Measurements from ENCODE around the gene PPIC.
"Not testable (repeated sequence)": the region's sequence is repeated elsewhere in the genome, so short reads cannot be mapped to it uniquely, and the experiment has no call there.

PPIC gene

DNA sequence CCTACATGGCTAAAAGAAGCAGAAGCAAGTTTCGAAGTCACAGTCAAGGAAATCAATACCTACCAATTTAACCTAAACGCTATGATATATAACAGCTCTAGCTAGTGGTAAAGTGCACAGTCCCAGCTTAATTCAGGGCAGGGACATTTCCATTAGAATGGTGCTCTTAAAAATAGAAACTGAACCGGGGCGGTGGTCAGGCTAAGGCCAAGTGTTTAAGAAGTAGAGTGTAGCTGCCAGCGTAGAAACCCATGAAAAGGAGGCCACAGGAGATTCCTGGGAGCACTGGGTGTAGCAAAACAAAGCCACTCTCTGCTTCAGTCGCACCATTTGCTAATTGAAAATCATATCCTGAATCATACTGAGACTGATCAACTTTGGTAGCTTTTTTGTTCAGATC, 28.8 kb downstream of the PPIC start:
- no peak for DNase-seq (ENCODE audit: low read depth in 2 of 2)

- no peak for DNase-seq (ENCODE audit: low read depth in 2 of 2)
Observed at GRCh38 chr5:123007182-123007581, 29.3 kb downstream of the PPIC start.

DNA sequence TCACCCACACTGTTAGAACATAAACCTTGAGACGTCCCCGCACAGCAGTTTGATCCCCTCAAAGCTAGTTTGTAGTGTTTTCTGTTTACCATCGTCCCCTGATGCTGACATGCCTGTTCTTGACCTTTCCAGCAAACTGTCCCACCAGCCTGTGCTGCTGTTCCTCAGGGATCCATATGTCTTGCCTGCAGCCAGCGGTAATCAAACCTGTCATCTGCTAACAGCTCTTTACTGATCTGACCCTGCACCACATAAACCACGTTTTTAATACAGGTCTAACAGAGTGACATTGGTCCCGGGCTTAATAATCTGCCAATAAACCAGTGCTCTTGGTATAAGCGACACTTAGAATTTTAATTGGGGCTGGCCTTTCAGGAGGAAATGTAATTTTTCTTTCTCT, 34.7 kb downstream of the PPIC start:
- DNase-seq (ENCODE audit: low read depth in 2 of 2), result no peak

GRCh38 chr5:123000731-123001130, 35.8 kb downstream of the PPIC start:
- no peak for DNase-seq (ENCODE audit: low read depth in 2 of 2)

DNA sequence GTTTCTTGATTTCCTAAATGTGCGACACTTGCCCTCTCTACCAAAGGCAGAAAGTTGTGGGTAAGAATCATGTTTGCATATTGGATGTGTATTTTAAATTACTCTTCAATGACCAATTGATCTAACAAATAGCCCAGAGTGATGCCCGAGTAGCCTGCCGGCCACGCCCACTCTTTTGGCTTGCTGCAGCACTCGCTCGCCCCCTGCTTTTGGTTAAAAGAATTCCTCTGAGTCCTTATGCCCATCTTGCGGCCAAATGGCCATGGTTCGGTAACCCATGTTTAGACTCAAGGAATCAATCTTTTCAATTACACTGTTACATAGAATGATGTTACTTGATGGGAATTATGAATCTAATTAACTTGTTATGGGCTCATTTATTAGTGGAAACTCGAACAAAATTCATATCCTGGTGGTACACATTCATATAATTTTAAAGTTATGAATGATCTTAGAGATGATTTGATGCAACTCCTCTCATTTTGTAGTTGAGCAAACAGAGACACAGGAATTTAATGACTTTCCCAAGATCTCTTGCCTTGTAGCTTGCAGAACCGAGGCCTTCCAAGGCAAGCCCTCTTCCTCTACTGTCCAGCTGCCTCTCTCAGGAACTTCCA, 36.5 kb downstream of the PPIC start:
- peak; percentile 4 to 5 for DNase-seq (ENCODE audit: low read depth in 2 of 2)

DNA sequence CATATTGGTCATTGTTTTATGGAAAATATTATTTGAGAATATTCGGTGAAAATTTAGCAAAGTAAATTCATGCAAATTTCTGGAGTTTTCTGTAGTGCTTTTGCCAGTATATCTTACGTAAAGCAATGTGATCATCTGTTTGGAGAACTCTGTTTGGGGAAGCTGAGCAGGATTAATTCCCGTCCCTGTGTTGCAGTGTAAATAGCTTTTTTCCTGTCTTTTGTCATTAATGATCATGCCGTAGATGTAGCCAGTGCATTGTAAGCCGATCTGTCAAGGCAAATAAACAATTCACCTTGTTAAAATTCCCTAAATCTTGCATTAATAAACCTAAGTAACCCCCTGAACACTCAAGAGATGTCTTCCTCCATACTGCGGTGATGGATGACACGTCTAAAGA, 39.2 kb downstream of the PPIC start:
- DNase-seq (ENCODE audit: low read depth in 2 of 2), result no peak

DNA sequence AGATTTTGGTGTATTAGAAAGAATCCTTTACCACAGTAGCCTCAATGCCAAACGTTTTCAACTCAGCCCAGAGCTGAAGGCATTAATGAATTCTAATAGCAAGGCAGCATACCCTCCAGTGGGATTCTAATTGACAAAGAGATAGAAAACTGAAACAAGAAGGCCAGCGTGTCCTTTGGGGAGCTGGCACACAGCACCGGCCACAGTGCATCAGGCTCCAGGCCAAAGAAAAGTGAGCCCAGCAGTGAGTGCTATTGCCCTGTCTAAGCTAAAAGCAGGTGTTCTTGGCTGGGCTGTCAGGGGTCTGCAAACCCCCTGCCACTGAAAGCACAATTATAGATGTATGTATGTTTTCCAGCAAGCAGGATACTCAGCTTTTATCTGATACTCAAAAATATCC, 40.4 kb downstream of the PPIC start:
- DNase-seq (ENCODE audit: low read depth in 2 of 2), result no peak

GRCh38 chr5:122985954-122986721, 50.4 kb downstream of the PPIC start:
- no peak for DNase-seq (ENCODE audit: low read depth in 2 of 2)

GRCh38 chr5:122985006-122985700, 51.4 kb downstream of the PPIC start:
- no peak for DNase-seq (ENCODE audit: low read depth in 2 of 2)

DNA sequence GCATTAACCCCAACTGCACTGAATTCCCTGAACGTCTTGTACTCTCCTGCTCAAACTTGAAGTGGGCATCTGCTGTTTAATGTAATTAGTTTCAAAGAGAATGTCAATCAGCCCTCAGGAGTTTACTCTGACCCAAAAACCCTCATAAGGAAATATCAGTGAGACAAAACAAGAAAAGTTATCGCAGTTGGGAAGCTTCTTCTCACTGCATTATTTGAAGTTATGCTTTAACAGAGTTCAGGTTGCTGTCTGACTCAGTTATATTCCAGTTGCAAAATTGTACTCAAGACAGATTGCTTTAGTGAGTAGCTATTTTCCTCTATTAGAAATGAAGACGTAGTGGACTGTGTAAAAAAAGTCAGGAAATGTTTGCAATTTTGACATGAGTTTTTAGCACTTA, 52.1 kb downstream of the PPIC start:
- no peak for DNase-seq (ENCODE audit: low read depth in 2 of 2)

- no peak for DNase-seq (ENCODE audit: low read depth in 2 of 2)
Observed at GRCh38 chr5:122982376-122982775, 54.1 kb downstream of the PPIC start.

DNA sequence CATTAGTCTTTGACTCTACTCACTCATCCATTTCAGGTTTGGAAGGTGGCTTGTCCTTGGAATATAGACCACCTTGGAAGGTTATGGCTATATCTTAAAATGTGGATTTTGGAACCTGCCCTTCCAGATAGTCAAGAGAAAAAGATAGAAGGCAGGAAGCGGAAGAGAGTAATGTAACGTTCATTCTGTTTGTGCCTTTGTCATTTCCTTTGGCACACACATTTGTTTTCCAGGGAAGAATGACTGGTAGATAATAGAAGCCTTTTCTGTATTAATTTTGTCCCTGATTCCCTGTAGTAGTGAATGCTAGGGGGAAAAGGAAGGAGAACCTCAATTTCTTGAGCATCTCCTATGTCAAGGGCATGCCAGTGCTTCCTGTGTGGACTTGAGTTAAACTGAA, 54.7 kb downstream of the PPIC start:
- DNase-seq (ENCODE audit: low read depth in 2 of 2), result no peak

DNA sequence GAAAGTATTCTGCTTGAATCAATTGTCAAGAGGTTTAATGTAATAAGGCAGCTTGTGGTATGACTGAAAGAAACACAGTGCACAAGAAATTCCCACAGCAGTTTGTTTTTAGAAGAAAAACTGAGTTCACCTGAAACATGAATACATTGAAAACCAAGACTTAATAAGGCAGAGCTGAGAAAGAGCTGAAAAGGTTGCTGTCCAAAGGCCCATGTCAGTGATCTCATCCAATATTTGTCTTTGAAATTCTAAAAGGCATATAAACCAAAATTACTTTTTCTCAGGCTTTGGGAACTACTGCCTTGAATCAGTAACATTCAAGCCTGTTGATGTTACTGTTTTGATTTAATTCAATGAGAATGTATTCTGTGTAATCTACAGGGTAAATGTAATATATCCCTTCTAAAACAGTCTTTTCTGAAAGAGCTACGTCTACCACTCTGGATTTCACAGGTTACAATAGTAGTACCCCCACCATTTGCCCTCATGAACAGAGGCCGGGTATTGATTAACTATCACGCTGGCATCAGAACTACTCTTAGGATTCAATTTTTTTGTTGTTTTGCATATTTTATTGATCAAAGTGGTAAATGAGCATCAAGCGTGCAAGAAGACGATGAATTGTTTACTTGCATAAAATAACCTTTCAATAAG, 57.8 kb downstream of the PPIC start:
- DNase-seq (ENCODE audit: low read depth in 2 of 2), result no peak

GRCh38 chr5:122978068-122978467, 58.5 kb downstream of the PPIC start:
- DNase-seq (ENCODE audit: low read depth in 2 of 2), result no peak

DNA sequence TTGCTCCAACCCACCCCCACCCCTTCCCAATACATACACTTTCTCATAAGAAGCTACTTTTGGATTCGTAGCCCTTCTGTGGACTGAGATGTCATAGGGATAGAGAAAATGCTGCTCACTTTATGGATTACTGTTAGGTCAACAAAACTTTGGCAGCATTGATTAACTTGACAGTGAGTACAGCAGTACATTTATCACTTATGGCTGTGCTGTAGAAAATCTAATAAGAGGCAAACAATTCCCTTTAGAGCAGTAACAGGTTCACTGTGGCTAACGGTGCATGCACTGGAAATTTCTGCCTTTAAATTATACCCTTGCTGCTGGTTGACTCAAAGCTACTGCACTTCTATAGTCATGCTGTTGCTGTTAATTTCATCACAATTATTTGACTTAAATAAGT, 59.2 kb downstream of the PPIC start:
- no peak for DNase-seq (ENCODE audit: low read depth in 2 of 2)

DNA sequence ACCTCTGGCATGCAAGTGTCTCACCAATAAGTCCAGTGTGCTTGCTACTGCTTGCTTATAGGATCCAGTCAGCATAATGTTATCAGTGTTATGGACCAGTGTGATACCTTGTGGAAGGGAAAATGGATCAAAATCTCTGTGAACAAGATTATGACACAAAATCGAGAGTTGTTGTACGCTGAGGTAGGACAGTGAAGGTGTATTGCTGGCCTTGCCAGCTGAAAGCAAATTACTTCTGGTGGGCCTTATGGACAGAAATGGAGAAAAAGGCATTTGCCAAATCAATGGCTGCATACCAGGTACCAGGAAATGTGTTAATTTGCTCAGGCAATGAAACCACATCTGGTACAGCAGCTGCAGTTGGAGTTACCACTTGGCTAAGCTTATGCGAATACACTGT, 62.3 kb downstream of the PPIC start:
- DNase-seq (ENCODE audit: low read depth in 2 of 2), result not testable (repeated sequence)

- DNase-seq (ENCODE audit: low read depth in 2 of 2), result not testable (repeated sequence)
Observed at GRCh38 chr5:122973759-122974158, 62.8 kb downstream of the PPIC start.
